Measurements from ENCODE around the gene CDKAL1.
A peak's percentile ranks its signal among the peaks of the same experiment; 100 is the strongest.
"Not testable (repeated sequence)": the region's sequence is repeated elsewhere in the genome, so short reads cannot be mapped to it uniquely, and the experiment has no call there.

The CDKAL1 gene
- total RNA-seq, result 40.5 to 51.4 reads per million in 2 donors

GRCh38 chr6:20534295-20535262, at the start of gene CDKAL1:
Gene CDKAL1, plus strand, starts transcription at chr6:20534457. Its CDS starts 11,894 bp downstream, at chr6:20546351.
- peak; percentile 66 to 96 (median 82) for DNase-seq

DNA sequence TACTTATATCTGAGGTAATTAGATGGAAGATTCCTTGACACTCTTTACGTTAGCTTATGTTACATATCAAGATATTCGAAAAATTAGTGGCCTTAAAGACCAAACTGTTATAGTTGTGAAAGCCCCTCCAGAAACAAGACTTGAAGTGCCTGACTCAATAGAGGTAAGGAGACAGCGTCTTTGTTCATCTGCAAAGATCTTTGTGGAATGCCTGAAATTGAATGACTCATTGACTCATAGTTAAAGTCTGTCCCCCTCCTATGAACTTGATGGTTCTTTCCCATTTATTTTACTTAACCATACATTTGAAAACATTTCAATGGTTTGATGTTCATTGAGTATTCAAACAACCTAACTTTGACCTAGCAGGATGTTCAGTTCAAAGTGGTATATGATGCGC, 47.6 kb upstream of the CDKAL1 start:
- DNase-seq, result no peak

DNA sequence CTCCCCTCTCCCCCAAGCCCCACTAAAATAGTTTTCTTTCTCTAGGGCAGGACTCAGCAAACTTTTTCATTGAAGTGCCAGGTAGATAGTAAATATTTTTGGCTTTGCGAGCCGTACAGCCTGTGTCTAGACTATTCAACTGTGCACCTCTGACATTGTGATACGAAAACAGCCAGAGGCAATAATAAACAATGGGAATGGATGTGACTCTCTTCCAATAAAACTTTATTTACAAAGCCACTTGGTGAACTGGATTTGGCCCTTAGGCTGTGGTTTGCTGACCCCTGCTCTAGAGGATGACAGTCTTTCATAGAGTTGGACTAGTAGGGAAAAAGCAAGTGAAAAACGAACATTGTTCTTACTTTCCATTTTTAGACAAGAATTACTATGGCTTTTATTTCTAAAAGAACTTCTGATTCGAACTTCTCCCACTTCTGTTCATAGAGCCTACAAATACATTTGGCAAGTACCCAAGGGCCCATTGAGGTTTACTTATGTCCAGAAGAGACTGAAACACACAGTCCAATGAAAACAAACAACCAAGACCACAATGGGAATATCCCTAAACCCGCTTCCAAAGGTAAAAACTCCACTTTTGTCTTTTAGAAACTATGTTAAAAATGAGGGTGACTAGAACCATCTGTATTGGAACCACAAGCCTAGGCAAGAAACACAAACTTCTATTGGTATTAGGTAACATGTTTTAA, 46.4 kb upstream of the CDKAL1 start:
- DNase-seq, result no peak

DNA sequence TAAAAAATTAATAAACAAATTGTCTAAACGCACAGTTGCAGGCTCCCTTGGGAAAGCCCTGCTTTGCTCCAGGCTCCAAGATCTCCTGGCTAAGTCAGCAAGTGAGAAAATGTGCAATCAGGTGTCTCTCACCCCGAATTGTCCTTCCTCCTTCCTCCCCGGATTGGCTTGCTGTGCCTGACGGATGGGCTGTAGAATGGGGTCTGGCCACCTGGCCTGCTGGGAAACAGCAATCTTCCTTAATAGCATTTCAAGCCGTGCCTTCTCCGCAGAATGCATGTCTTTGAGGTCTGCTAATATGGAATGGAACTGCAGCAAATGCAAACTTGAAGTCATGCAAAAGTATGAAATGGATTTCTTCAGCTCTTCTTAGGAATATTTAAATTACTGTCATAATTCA, 43.7 kb upstream of the CDKAL1 start:
- no peak for DNase-seq

DNA sequence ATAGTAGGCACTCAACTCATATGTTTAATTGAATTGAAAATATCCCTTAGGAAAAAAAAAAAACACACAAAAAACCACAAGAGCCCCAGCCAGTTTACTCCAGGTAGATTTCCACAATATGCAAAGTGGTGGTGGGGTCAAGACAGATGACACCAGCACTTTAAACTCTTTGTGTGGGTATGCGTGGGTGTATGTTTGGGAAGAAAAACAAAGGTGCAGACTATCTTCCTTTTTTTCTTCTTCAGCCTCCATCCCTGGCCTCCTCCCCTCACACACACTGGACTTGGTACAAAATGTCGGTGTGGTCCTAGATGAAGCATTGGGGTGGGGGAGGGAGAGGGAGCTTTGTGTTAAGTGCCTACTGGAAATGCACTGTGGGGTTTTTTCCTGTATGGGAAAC, 42.2 kb upstream of the CDKAL1 start:
- no peak for DNase-seq

- DNase-seq, result no peak
Measured at GRCh38 chr6:20497216-20498040, 36.8 kb upstream of the CDKAL1 start.

- DNase-seq, result no peak
Measured at GRCh38 chr6:20498041-20498385, 36.2 kb upstream of the CDKAL1 start.

DNA sequence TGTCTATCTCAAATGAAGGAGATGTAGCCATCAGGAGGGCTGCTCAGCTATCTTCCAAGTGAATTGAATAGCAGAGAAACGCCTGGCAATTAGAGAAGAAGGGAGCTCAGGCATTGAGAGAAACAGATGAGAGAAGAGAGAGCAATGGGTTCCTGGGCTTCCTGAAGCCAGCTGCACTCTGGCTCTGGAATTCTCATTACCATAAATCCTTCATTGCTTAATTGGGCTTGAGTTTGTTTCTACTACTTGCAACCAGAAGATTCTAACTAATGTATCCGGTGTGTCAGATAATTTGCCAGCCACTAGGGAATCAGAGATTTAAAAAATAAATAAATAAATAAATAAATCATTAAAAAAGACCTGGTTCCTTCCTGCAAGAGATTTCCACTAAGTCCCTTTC, 25.0 kb upstream of the CDKAL1 start:
- no peak for DNase-seq

DNA sequence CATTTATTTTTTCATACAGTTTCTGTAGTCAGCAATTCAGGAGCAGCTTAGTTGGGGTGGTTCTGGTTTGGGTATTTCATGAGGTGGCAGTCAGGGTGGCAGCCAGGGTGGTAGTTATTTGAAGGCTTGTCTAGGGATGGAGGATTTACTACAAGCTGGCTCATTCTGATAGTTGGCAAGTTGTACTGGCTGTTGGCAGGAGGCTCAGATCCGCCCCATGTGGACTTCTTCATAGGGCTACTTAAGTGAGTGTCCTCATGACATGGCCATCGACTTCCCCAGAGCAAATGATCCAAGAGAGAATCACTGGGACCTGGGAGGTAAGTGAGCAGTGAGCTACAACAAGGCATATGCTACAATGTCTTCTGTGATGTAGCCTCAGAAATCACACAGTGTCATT, 22.4 kb upstream of the CDKAL1 start:
- DNase-seq, result no peak

DNA sequence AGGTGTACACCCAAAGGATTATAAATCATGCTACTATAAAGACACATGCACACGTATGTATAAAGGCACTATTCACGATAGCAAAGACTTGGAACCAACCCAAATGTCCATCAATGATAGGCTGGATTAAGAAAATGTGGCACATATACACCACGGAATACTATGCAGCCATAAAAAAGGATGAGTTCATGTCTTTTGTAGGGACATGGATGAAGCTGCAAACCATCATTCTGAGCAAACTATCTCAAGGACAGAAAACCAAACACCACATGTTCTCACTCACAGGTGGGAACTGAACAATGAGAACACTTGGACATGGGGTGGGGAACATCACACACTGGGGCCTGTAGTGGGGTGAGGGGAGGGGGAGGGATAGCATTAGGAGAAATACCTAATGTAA, 9.0 kb upstream of the CDKAL1 start:
- DNase-seq, result not testable (repeated sequence)

DNA sequence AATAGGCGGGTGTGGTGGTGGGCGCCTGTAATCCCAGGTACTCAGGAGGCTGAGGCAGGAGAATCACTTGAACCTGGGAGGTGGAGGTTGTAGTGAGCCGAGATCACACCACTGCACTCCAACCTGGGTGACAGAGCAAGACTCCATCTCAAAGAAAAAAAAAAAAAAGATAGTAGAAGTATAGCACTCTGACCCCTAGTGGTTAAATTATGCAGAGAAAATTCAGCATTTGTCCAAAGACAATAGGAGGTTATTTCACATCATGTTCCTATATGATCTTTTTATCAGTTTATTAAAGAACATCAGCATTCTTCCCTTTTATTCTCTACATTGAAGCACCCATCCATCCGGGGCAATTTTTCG, 5.2 kb upstream of the CDKAL1 start:
- DNase-seq, result peak in 2 of 5 experiments; percentile 20 to 69

- no peak for DNase-seq
Measured at GRCh38 chr6:20532881-20533280, 1.4 kb upstream of the CDKAL1 start.

GRCh38 chr6:20533746-20534294, 437 bp upstream of the CDKAL1 start:
- DNase-seq, result no peak

DNA sequence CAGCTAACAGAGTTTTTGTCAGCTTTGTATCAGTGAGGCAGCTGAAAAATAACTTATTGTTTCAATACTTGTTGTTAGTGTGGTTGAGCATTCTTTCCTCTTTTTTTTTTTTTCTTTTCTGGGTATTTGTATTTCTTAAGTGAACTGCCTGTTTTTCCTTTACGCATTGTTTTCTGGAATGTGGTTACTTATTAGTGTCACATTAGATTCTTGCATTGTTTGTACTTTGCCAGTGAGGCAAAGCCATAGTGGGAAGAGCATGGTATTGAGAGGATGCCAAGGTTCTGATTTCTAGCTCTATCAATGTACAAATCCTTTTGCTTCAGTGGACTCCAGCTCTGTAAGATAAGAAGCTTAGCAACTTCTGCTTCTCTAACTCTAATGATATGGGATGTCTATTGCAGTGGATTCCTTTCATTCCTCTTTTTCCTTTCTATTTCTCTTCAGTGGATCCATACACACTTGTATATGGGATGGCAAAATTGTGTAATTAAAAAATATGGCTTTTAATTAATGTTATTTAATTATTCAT, 3.9 kb downstream of the CDKAL1 start:
- no peak for DNase-seq

- DNase-seq, result no peak
Measured at GRCh38 chr6:20538907-20539306, 4.7 kb downstream of the CDKAL1 start.

DNA sequence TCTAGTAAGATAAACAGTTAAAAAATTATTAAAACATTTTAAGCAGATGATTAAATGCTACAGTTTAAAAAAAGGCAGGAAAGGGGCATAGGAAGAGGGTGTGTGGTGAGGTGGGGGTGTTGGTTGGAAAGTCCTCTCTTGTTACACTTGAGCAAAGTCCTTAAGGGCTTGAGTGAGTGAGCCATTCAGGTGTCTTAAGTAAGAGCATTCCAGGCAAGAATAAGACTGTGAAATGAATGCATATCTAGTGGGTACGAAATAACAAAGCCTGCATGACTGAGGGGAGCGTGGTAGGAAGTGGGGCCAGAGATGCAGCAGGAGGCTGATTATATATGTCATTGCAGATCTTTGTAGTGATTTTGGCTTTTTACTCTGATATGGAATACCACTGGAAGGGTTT, 5.1 kb downstream of the CDKAL1 start:
- DNase-seq, result no peak

DNA sequence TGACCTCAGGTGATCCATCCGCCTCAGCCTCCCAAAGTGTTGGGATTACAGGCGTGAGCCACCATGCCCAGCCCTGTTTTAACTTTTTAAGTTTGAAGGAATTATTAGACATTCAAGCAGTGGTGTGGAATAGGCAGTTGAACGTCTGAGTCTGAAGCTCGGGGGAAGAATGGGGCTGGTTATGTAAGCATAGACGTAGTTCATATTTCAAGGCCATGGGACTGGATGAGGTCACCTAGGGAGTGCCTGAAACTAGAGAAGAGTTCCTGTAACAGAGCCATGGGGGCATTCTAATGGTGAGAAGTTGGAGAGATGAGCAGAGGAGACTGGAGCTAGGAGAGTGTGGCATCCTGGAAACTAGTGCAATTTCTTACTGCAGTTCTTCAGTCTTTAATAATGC, 6.4 kb downstream of the CDKAL1 start:
- DNase-seq, result no peak

GRCh38 chr6:20541382-20541781, 7.1 kb downstream of the CDKAL1 start:
- no peak for DNase-seq

- peak in 1 of 5 experiments; percentile 87 for DNase-seq
Measured at GRCh38 chr6:20542927-20543602, 8.8 kb downstream of the CDKAL1 start.

GRCh38 chr6:20548264-20548663, 14.0 kb downstream of the CDKAL1 start:
- DNase-seq, result no peak

GRCh38 chr6:20549398-20549797, 15.1 kb downstream of the CDKAL1 start:
- DNase-seq, result not testable (repeated sequence)

GRCh38 chr6:20554326-20554725, 20.1 kb downstream of the CDKAL1 start:
- DNase-seq, result no peak
